Psoas muscle (tissue), 8 donors: ENCODE measurements around the gene MIOX. TPM values are rescaled to one million over a fixed set of nuclear protein-coding genes. Genes with fewer than 3 reads are reported as not detected.

Experiments
- ATAC-seq, 4 donors: fragments of 200-7000 bp; cut with Tn5 transposase; one replicate each; pipeline ENCODE4 v1.9.1; 2020; ENCODE audit warnings: moderate library complexity in 3 of 4, mild to moderate bottlenecking in 2 of 4
- DNase-seq, 2 donors: peaks; one replicate each; pipeline ENCODE4 v3.0.0-alpha.2; 2020
- H3K27ac ChIP-seq: fragments of 200-600 bp; one replicate; pipeline ENCODE4 v1.8.0; 2022
- H3K27me3 ChIP-seq, 3 donors: fragments of 200-600 bp in 1 of 3; one replicate each; pipeline versions ENCODE4 v1.6.1 to v1.8.0; 2013 to 2022; ENCODE audit warnings: low read length in 2 of 3, mild to moderate bottlenecking in 2 of 3, moderate library complexity in 1 of 3; ENCODE audit not compliant: insufficient read depth in 3 of 3
- H3K36me3 ChIP-seq, 2 donors: fragments of 200-600 bp in 1 of 2; one replicate each; pipeline versions ENCODE4 v1.6.1 to v1.8.0; 2013 to 2022; ENCODE audit warnings: low read depth in 1 of 2, mild to moderate bottlenecking in 1 of 2, moderate library complexity in 1 of 2; ENCODE audit not compliant: insufficient read depth in 1 of 2
- H3K4me1 ChIP-seq: fragments of 200-600 bp; one replicate; pipeline ENCODE4 v1.8.0; 2022
- H3K4me3 ChIP-seq: fragments of 200-600 bp; one replicate; pipeline ENCODE4 v1.8.0; 2022; ENCODE audit warnings: mild to moderate bottlenecking
- H3K9me3 ChIP-seq: fragments of 200-600 bp; one replicate; pipeline ENCODE4 v1.8.0; 2022
- CTCF ChIP-seq: fragments of 200-600 bp; IDR thresholded peaks from one replicate; pipeline ENCODE4 v1.8.0; 2022; ENCODE audit warnings: antibody characterized with exemption
- WGBS, 3 donors: extraction: QIAGEN DNeasy Blood & Tissue Kit; methylation state at CpG; one replicate each; pipeline versions ENCODE4 v1.1.6 to v1.1.7; 2013; 5-methylcytosine and 5-hydroxymethylcytosine counted together
- intact Hi-C, 2 donors: fragments of 100-400 bp; cut with DNase I; formaldehyde crosslinking; loops; one replicate each; pipeline versions ENCODE4 v1.11.0 to v1.14.2; 2022
- polyA plus RNA-seq, 3 donors: library from polyadenylated mRNA; stranded (reverse); fragments of 200-250 nt; gene quantifications; one replicate each; pipeline ENCODE4 v1.2.3, GENCODE V29; 2013
- total RNA-seq, 4 donors: library from RNA; stranded (reverse); fragmentation: NEBNext Ultra II Directional in 2 of 4; extraction: Animal tissue kit (Norgen Biotek cat#: 25700) in 2 of 4; gene quantifications; one replicate each; pipeline versions ENCODE4 v1.2.1 to v1.2.4, GENCODE V29; 2021 to 2023
- donor health status: healthy with polysubstance abuse.
- donor health status: DM: no; HTN: no; CAD: no; lungs with moderate emphysema.
- donor health status: Bipolar disorder and iron deficiency.
- donor health status: healthy.
- donor health status: DM: yes; HTN: yes; CAD: no.
- donor health status: DM: no; HTN: no; CAD: no.
- donor health status: DM: no; HTN: no; CAD: no.
- donor health status: DM: yes; HTN: yes; CAD: no.

The MIOX gene
- total and polyA plus RNA-seq, 7 donors = not detected

- H3K4me3 ChIP-seq = peak overlapping the region; percentile 95
These were observed 39.1 kb downstream of the MIOX start for GRCh38 chr22:50525858-50526107.

GRCh38 chr22:50526108-50526833 lies 39.6 kb downstream of the MIOX start:
- TF ChIP-seq CTCF = peak; percentile 33
- H3K9me3 ChIP-seq = no peaks in the 10 kb centered on the region
- peaks cover 0 to 27% of the 10 kb centered on the region in 2 donors for H3K36me3 ChIP-seq
- H3K4me3 ChIP-seq = peak overlapping the region; percentile 95
- H3K27me3 ChIP-seq = peaks cover 0 to 26% (median 18%) of the 10 kb centered on the region in 3 donors
- intact Hi-C loops = loop anchor here in 1 of 2 donors (5.0 kb wide), 1 partner anchor 36 kb away; the partner anchor contains the start of gene SYCE3
- H3K4me1 ChIP-seq = peaks cover 25% of the 10 kb centered on the region
- DNase-seq = peak; percentile 82 to 89
- ATAC-seq = peak; percentile 17 to 28 (median 24)
- H3K27ac ChIP-seq = peak overlapping the region; percentile 90
- WGBS, 3 donors = 1 to 2% (median 1%) methylated on average over 34 to 77 of the region's 77 CpGs

More at GRCh38 chr22:50525858-50526107, 39.1 kb downstream of the MIOX start:
- Histone ChIP-seq H3K27ac (peak overlapping the region; percentile 90), H3K9me3 (no peaks in the 10 kb centered on the region), H3K27me3 (peaks cover 0 to 21% (median 14%) of the 10 kb centered on the region in 3 donors), H3K36me3 (peaks cover 0 to 32% of the 10 kb centered on the region in 2 donors), H3K4me1 (peaks cover 22% of the 10 kb centered on the region)
- intact Hi-C loops = loop anchor here in 1 of 2 donors (5.0 kb wide), 1 partner anchor 37 kb away; the partner anchor contains the start of gene SYCE3
- no peak for TF ChIP-seq CTCF
- 0% methylated on average over 8 to 33 of the region's 33 CpGs for WGBS, 3 donors
- DNase-seq = no peak
- ATAC-seq = peak in 2 of 4 donors; percentile 13 to 14

GRCh38 chr22:50526834-50527801 lies 40.5 kb downstream of the MIOX start:
- H3K9me3 ChIP-seq = no peaks in the 10 kb centered on the region
- no peak for TF ChIP-seq CTCF
- no peak for ATAC-seq

GRCh38 chr22:50527921-50528681 lies 41.4 kb downstream of the MIOX start:
- H3K27ac ChIP-seq = no peak overlapping the region
- H3K9me3 ChIP-seq = no peaks in the 10 kb centered on the region
- no peak for TF ChIP-seq CTCF
- no peak for ATAC-seq
- DNase-seq = peak in 1 of 2 donors; percentile 16
- 87 to 92% (median 88%) methylated on average over 18 of the region's 18 CpGs for WGBS, 3 donors
- H3K36me3 ChIP-seq = peaks cover 0 to 9% of the 10 kb centered on the region in 2 donors
- H3K4me3 ChIP-seq = peak overlapping the region; percentile 95
- peaks cover 0 to 44% (median 21%) of the 10 kb centered on the region in 3 donors for H3K27me3 ChIP-seq
- intact Hi-C loops = loop anchor here in 1 of 2 donors (5.0 kb wide), 1 partner anchor 34 kb away; the partner anchor contains the start of gene SYCE3
- peaks cover 34% of the 10 kb centered on the region for H3K4me1 ChIP-seq

More at GRCh38 chr22:50526834-50527801, 40.5 kb downstream of the MIOX start:
- Histone ChIP-seq H3K36me3 (peaks cover 0 to 19% of the 10 kb centered on the region in 2 donors), H3K4me1 (peaks cover 33% of the 10 kb centered on the region), H3K27me3 (peaks cover 0 to 34% (median 21%) of the 10 kb centered on the region in 3 donors), H3K27ac (peak overlapping the region; percentile 90), H3K4me3 (peak overlapping the region; percentile 95)
- peak; percentile 58 to 71 for DNase-seq
- WGBS, 3 donors = 41 to 49% (median 46%) methylated on average over 29 of the region's 29 CpGs
- intact Hi-C loops = loop anchor here in 1 of 2 donors (5.0 kb wide), 1 partner anchor 35 kb away; the partner anchor contains the start of gene SYCE3
